ENCODE results near the gene ENTPD1.

The ENTPD1 gene

DNA sequence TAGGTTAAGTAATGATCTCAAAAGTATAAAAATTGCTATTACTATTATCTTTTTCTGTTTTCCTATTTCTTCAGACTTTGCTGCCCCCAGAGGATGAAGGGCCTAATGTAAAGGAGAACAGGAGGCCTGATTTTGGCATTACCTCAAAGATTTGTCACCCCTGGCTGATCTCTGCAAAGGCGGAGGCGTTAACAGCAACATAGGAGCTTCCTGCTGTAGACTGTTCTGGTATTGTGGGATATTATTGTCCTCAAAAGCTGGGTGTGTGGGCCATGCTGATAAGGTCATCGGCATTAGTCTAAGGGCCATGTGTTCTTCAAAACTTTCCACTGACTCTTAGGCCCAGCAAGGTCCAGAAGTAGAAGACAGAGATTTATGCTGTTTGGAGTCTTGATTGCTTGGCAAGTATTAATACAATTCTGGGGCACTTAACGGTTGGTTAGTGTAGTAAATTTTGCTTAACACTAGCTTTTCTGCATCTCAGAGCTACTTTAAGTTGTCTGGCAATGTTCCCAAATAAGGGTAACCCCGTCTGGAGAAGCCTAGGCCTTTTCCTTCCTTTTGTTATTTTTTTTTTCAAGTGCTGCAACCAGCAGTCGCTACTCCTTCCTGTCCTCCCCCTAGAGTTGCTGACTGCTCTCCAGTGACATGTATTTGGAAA lies 14.0 kb upstream of the ENTPD1 start:
- no peak for DNase-seq (ENCODE audit: low spot score in 2 of 2)
- Histone ChIP-seq H3K36me3 (replicated peaks) (no peaks in the 10 kb centered on the region), H3K9me3 (no peaks in the 10 kb centered on the region), H3K27me3 (ENCODE audit: low read depth) (no peaks in the 10 kb centered on the region), H3K4me3 (no peak overlapping the region), H3K4me1 (no peaks in the 10 kb centered on the region)
- in situ Hi-C loops (cut with MboI; ENCODE audit: low sequenced_read_pairs): no loop called here

DNA sequence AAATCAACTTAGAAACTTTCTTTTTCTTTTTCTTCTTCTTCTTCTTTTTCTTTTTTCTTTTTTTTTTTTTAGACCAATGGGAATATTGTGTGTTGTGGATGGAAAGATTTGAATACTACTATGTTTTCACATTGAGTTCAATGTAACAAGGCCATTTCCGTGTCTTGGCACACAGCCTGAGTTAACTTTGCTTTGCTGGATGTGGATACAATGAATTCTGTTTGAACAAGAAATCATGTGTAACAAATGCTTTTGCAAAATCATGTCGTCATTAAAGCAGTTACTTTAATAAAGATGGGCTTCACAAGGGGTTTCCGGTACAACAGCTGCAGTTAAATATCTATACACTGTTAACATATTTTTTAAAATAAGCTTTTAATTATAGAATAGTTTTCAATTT lies 13.5 kb upstream of the ENTPD1 start:
- H3K4me1 ChIP-seq: no peaks in the 10 kb centered on the region
- H3K9me3 ChIP-seq: no peaks in the 10 kb centered on the region
- no peaks in the 10 kb centered on the region for H3K36me3 ChIP-seq (replicated peaks)
- DNase-seq (ENCODE audit: low spot score in 2 of 2): no peak
- no peaks in the 10 kb centered on the region for H3K27me3 ChIP-seq (ENCODE audit: low read depth)
- no peak overlapping the region for H3K4me3 ChIP-seq
- in situ Hi-C loops (cut with MboI; ENCODE audit: low sequenced_read_pairs): no loop called here

DNA sequence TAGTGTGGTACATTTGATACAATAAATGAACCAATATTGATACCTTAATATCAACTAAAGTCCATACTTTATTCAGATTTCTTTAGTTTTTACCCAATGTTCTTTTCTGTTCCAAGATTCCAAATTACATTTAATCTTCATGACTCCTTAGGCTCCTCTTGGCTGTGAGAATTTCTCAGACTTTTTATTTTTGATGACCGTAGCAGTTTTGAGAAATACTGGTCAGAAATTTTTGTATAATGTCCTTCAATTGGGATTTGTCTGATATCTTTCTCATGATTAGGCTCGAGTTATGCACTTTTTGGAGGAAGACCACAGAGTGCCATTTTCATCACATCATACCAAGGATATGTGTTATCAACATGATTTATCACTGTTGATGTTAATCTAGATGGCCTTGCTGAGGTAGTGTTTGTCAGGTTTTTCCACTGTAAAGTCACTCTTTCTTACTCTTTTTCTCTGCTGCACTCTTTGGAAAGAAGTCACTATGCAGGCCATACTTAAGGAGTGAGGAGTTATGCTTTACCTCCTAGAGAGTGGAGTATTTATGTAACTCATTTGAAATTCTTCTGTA lies 12.9 kb upstream of the ENTPD1 start:
- no peak overlapping the region for H3K4me3 ChIP-seq
- H3K27me3 ChIP-seq (ENCODE audit: low read depth): no peaks in the 10 kb centered on the region
- no peaks in the 10 kb centered on the region for H3K36me3 ChIP-seq (replicated peaks)
- in situ Hi-C loops (cut with MboI; ENCODE audit: low sequenced_read_pairs): no loop called here
- H3K4me1 ChIP-seq: no peaks in the 10 kb centered on the region
- no peaks in the 10 kb centered on the region for H3K9me3 ChIP-seq
- DNase-seq (ENCODE audit: low spot score in 2 of 2): no peak

DNA sequence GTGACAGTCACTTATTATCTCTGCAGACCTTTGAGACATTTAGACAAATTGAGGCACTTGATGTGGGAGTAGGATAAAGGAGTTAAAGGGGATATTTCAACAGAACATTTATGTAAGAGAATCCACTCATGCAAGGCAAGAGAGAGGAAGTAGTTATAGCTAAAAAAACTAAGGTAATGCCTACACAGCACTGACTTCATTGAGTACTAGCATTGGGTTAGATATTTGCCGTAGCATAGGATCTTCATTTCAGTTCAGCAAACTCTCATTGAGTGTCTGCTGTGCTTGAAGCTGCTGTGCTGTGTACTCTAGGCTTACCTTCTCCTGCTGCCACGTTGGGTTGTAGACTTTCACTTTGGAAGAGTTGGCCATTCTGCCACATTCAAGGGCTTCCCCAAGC lies 10.5 kb upstream of the ENTPD1 start:
- no peak for DNase-seq (ENCODE audit: low spot score in 2 of 2)
- Histone ChIP-seq H3K36me3 (replicated peaks) (no peaks in the 10 kb centered on the region), H3K4me3 (no peak overlapping the region), H3K9me3 (no peaks in the 10 kb centered on the region), H3K27me3 (ENCODE audit: low read depth) (no peaks in the 10 kb centered on the region), H3K4me1 (no peaks in the 10 kb centered on the region)
- in situ Hi-C loops (cut with MboI; ENCODE audit: low sequenced_read_pairs): no loop called here

DNA sequence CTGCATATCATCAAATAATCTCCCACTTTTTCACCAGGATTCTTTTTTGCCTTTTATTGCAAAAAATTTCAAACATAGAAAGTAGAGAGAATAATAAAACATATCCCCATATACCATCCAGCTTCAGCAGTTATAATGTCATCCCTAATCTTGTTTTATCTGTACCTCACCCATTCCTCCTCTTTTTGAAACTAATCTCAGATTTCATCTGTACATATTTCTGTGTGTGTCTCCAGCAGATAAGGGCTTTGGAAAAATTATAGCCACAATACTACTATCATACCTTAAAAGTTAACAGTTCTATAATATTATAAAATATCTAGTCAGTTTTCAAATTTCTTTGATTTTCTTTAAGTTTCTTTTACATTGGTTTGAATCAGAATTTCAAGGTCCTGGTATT lies 7.6 kb upstream of the ENTPD1 start:
- Histone ChIP-seq H3K4me3 (no peak overlapping the region), H3K27me3 (ENCODE audit: low read depth) (no peaks in the 10 kb centered on the region), H3K36me3 (replicated peaks) (no peaks in the 10 kb centered on the region), H3K9me3 (no peaks in the 10 kb centered on the region), H3K4me1 (no peaks in the 10 kb centered on the region)
- in situ Hi-C loops (cut with MboI; ENCODE audit: low sequenced_read_pairs): no loop called here
- DNase-seq (ENCODE audit: low spot score in 2 of 2): no peak

DNA sequence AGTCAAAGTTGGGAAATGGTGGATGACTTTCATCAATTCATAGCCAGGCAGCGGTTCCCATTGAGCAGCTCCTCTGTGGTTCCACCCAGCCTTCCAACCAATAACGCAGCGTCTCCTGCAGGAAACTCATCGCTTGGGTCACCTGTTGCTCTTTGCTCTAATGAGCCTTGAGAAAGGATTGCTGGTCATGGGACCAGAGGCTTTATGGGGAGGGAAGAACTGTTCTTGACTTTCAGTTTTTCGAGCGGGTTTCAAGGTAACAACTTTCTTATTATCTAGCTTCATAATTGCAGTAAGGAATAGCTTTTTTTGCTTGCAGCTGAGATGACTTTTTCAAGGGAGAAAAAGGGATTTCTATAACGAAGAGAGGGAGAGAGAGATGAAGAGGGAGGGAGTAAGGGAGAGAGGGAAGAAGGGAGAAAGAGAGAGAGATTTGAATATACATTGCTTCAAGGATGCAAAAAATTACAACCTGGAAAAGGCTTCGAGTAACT lies 405 bp upstream of the ENTPD1 start:
- H3K4me3 ChIP-seq: no peak overlapping the region
- H3K9me3 ChIP-seq: no peaks in the 10 kb centered on the region
- no peak for DNase-seq (ENCODE audit: low spot score in 2 of 2)
- in situ Hi-C loops (cut with MboI; ENCODE audit: low sequenced_read_pairs): no loop called here
- no peaks in the 10 kb centered on the region for H3K27me3 ChIP-seq (ENCODE audit: low read depth)
- H3K36me3 ChIP-seq (replicated peaks): no peaks in the 10 kb centered on the region
- no peaks in the 10 kb centered on the region for H3K4me1 ChIP-seq

DNA sequence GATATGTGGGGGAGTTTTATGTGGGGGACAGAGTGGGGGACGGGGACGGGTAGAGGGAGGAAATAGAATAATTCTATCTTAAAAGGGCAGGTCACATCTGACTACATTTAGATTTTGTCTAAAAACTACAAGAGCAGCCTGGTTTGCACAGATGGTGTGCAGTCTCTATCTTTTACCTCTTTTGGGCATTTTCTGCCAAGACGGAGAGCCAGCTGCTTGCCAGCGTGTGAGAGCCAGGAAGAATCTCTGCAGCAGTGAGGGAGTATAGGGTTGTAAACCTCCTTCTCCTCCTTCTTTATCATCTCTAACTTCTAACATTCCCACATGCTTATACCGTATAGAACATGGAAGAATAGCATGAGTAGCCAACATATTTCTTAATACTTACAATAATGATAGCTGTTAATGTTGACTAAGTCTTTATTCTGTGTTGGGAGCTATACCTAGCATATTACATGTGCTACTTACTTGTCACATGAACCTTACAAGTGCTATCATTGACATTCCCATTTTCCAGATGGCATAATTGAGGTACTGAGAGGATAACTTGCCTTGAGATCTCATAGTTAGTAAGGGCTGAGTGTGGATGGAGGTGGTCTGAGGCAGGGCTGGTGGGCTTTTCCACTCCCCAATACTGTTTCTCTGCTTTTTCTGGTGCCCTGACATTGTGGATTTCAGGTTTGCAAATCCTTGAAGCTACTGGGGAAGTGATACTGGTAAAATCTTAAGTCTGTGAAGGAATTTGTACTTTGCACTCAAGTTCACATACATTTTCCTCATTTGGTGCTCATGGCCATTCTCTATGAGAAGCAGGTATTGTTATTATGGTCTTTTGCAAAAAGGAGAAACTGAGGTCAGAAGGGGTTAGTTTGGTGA lies 1.1 kb downstream of the ENTPD1 start:
- no peak overlapping the region for H3K4me3 ChIP-seq
- in situ Hi-C loops (cut with MboI; ENCODE audit: low sequenced_read_pairs): no loop called here
- no peak for DNase-seq (ENCODE audit: low spot score in 2 of 2)
- H3K9me3 ChIP-seq: no peaks in the 10 kb centered on the region
- H3K4me1 ChIP-seq: no peaks in the 10 kb centered on the region
- no peaks in the 10 kb centered on the region for H3K27me3 ChIP-seq (ENCODE audit: low read depth)
- no peaks in the 10 kb centered on the region for H3K36me3 ChIP-seq (replicated peaks)

DNA sequence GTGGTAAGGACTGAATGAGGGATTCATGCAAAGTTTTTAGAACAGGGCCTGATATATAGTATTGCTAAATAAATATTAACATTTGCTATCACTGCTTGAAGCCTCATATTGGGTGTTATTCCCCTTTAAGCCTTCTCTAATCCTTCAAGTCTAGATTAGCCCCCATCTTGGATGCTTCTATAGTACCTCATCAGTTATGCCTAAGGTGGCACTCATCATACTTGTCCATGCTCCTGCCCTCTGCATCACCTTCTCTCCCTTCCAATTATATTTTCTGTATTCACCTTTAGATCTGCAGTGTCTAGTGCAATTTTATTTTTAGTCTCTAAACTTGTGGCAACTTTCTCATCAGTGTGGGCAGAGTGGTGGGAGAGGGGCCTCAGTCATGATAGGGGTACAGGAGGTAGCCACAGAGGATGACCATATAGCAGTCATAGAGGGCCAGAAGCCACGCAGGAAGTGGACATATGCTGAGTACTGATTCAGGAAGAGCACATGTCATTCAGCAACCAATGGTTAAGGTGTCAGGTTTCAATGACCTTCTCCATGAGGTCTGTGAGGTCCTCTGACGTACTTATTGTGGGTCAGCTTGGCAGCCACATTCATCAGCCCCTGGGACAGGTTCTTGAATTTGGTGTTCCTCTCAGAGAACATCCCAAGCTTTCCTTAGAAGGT lies 2.5 kb downstream of the ENTPD1 start:
- H3K9me3 ChIP-seq: no peaks in the 10 kb centered on the region
- in situ Hi-C loops (cut with MboI; ENCODE audit: low sequenced_read_pairs): no loop called here
- no peak for DNase-seq (ENCODE audit: low spot score in 2 of 2)
- no peaks in the 10 kb centered on the region for H3K27me3 ChIP-seq (ENCODE audit: low read depth)
- H3K4me3 ChIP-seq: no peak overlapping the region
- H3K36me3 ChIP-seq (replicated peaks): no peaks in the 10 kb centered on the region
- H3K4me1 ChIP-seq: no peaks in the 10 kb centered on the region

DNA sequence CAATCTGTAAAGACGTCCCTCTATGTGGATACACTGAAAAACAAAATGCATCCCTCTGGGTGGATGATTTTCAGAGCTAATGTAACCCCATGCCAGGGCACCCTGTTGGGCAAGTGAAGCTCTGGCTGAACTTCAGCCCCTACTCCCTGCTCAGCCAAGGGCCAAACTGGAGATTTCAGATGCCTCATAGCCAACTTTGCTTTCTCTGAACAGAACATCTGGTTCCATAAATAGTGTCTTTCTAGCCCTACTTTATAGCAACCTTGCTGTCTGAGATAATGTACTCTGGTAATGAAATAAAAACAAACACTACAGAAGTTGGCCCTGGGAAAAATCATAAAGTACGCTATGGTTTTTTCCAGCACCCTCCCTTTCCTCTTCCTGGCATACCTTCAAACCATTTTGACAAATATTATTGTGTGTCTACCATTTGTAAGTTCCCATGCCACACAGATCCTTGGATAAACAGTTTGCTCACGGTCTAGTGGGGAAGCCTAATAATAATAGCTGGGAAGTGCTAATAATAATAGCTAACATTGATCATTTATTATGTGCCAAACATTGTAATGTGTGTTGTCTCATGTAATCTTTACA lies 3.4 kb downstream of the ENTPD1 start:
- Histone ChIP-seq H3K9me3 (no peaks in the 10 kb centered on the region), H3K4me3 (no peak overlapping the region), H3K27me3 (ENCODE audit: low read depth) (no peaks in the 10 kb centered on the region), H3K4me1 (no peaks in the 10 kb centered on the region), H3K36me3 (replicated peaks) (no peaks in the 10 kb centered on the region)
- DNase-seq (ENCODE audit: low spot score in 2 of 2): no peak
- in situ Hi-C loops (cut with MboI; ENCODE audit: low sequenced_read_pairs): no loop called here

DNA sequence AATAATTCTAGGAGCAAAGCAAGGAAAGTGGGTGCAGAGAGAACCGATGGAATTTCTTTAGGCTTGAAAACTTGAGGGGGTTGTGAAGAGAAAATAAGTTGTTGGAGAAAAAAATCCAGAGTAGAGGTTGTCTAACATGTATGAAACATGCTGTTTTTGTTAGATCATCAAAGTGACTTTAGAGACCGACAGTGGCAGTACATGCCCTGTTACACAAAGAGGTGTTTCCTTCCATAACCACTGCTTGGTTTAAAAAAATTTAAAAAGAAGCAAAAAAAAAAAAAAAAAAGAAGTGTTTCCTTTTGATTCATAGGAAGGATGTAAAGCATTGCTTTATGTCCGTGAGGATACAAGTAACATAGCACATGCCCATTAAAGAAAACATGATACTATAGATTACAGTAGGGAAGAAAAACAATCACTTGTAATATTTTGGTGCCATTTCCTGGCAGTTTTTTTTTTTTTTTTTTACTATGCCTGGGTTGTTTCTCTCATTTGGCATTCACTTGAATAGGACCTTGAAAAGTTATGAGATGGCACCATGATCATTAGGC lies 6.1 kb downstream of the ENTPD1 start:
- in situ Hi-C loops (cut with MboI; ENCODE audit: low sequenced_read_pairs): no loop called here
- Histone ChIP-seq H3K27me3 (ENCODE audit: low read depth) (no peaks in the 10 kb centered on the region), H3K4me3 (no peak overlapping the region), H3K9me3 (no peaks in the 10 kb centered on the region), H3K4me1 (no peaks in the 10 kb centered on the region), H3K36me3 (replicated peaks) (no peaks in the 10 kb centered on the region)
- DNase-seq (ENCODE audit: low spot score in 2 of 2): no peak

DNA sequence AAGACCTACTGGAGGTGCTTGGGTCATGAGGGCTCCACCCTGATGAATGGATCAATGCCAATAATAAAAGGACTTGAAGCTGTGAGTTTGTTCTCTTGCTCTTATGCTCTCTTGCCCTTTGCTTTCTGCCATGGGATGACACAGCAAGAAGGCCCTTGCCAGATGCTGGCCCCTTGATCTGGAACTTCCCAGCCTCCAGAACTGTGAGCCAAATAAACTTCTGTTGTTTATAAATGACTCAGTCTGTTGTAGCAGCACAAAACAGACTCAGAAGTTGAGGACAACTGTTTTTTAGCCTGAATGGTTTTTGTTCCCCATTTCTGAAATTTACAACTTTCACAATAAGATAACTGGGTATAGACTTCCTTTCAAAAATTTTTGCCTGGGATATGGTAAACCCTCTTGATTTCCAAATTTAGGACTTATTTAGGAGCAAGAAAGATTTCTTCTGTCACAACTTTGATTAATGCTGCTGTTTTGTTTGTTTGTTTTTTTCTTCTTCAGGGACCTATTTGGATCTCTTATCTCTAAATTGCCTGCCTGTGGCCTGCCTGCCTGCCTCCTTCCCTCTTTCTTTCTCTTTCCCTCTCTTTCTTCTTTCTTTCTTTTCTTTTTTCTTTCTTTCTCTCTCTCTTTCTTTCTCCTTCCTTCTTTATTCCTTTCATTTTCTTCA lies 12.1 kb downstream of the ENTPD1 start:
- in situ Hi-C loops (cut with MboI; ENCODE audit: low sequenced_read_pairs): no loop called here
- no peaks in the 10 kb centered on the region for H3K4me1 ChIP-seq
- H3K36me3 ChIP-seq (replicated peaks): no peaks in the 10 kb centered on the region
- H3K4me3 ChIP-seq: no peak overlapping the region
- no peaks in the 10 kb centered on the region for H3K27me3 ChIP-seq (ENCODE audit: low read depth)
- H3K9me3 ChIP-seq: no peaks in the 10 kb centered on the region
- no peak for DNase-seq (ENCODE audit: low spot score in 2 of 2)

DNA sequence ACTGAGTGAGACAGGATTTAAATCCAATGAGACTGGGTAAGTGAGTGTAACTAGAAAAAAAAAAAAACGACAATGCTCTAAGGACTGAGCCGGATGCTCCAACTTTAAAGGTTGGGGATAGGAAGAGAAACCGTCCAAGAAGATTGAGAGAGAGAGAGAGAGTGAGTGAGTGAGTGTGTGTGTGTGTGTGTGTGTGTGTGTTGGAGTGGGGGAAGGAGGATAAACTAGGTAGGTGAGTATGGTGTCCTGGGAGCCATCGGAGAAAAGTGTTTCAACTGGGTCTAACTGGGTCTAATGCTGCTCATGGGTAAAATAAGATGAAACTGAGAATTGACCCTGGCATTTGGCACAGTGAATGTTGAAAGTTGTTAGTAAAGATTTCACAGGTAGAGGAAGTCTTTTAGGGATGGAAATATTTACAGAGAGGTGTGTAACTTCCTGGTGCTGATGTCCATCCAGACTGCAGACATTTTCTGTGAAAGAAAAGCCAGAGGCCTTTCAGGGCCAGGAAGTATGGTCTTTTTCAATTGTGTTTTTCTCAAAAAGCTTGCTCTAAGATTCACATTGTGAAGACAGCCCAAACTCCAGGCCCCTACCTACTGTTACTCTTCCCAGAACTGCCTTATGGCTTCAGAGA lies 14.2 kb downstream of the ENTPD1 start:
- DNase-seq (ENCODE audit: low spot score in 2 of 2): no peak
- H3K4me3 ChIP-seq: no peak overlapping the region
- H3K4me1 ChIP-seq: no peaks in the 10 kb centered on the region
- no peaks in the 10 kb centered on the region for H3K36me3 ChIP-seq (replicated peaks)
- no peaks in the 10 kb centered on the region for H3K27me3 ChIP-seq (ENCODE audit: low read depth)
- in situ Hi-C loops (cut with MboI; ENCODE audit: low sequenced_read_pairs): no loop called here
- no peaks in the 10 kb centered on the region for H3K9me3 ChIP-seq
